IMR-90 (cell line): ENCODE measurements around the gene RPH3AL. TPM values are rescaled to one million over a fixed set of nuclear protein-coding genes. Genes with fewer than 3 reads are reported as not detected.

Experiments
- ATAC-seq: fragments of 200-7000 bp; cut with Tn5 transposase; 2 replicates; pipeline ENCODE4 v1.9.1; 2020; ENCODE audit warnings: low read depth, mild to moderate bottlenecking, moderate library complexity
- BruUV-seq: library from RNA; stranded (reverse); fragments of 400-500 nt; replicated peaks from 2 replicates; lab custom pipeline; 2021; lab: Mats Ljungman, UMichigan
- CTCF ChIA-PET: fragments of 300-600 bp; formaldehyde crosslinking; extraction: SDS; loops from one replicate; lab custom pipeline; 2021; ENCODE audit warnings: antibody characterized with exemption; lab: Yijun Ruan, JAX
- POLR2A ChIA-PET: fragments of 300-600 bp; sonication (Branson Sonifier 250); formaldehyde crosslinking; loops from one replicate; lab custom pipeline; 2022; ENCODE audit warnings: antibody characterized with exemption; ENCODE audit not compliant: unreplicated experiment; lab: Charles Lee
- DNase-seq: peaks from one replicate; pipeline ENCODE4 v3.0.0; 2013
- H2AFZ ChIP-seq: replicated peaks from 2 replicates; pipeline ENCODE3; 2013; ENCODE audit warnings: low read length, mild to moderate bottlenecking; ENCODE audit not compliant: poor library complexity
- H2AK5ac ChIP-seq: 2 replicates; pipeline ENCODE4 v1.6.1; 2013; ENCODE audit warnings: low read depth, low read length, inconsistent platforms
- H2AK9ac ChIP-seq: replicated peaks from 2 replicates; pipeline ENCODE3; 2013; ENCODE audit warnings: mild to moderate bottlenecking, low read depth, low read length, moderate library complexity; ENCODE audit not compliant: poor library complexity
- H2BK120ac ChIP-seq: 2 replicates; pipeline ENCODE4 v1.6.1; 2013; ENCODE audit warnings: low read depth, low read length, inconsistent platforms
- H2BK15ac ChIP-seq: 3 replicates; pipeline ENCODE4 v1.6.1; 2013; ENCODE audit warnings: low read depth, low read length, inconsistent platforms
- H2BK20ac ChIP-seq: 2 replicates; pipeline ENCODE4 v1.6.1; 2013; ENCODE audit warnings: low read depth, mild to moderate bottlenecking, inconsistent platforms, low read length, moderate library complexity
- H2BK5ac ChIP-seq: 2 replicates; pipeline ENCODE4 v1.6.1; 2013; ENCODE audit warnings: mild to moderate bottlenecking, low read depth, low read length, inconsistent platforms; ENCODE audit not compliant: poor library complexity, severe bottlenecking
- H3K14ac ChIP-seq: replicated peaks from 2 replicates; pipeline ENCODE4 v1.6.1; 2013; ENCODE audit warnings: low read depth, low read length, inconsistent platforms
- H3K18ac ChIP-seq: 2 replicates; pipeline ENCODE4 v1.6.1; 2013; ENCODE audit warnings: low read depth, low read length, control low read depth
- H3K23ac ChIP-seq: 2 replicates; pipeline ENCODE4 v1.6.1; 2013; ENCODE audit warnings: low read depth, low read length, inconsistent platforms
- H3K27ac ChIP-seq: 2 replicates; pipeline ENCODE4 v1.5.1; 2013; ENCODE audit warnings: mild to moderate bottlenecking, control low read depth, low read length; ENCODE audit not compliant: insufficient read depth
- H3K27me3 ChIP-seq: 2 replicates; pipeline ENCODE4 v1.6.1; 2013; ENCODE audit warnings: low read length; ENCODE audit not compliant: control insufficient read depth, insufficient read depth
- H3K36me3 ChIP-seq: 2 replicates; pipeline ENCODE4 v1.6.1; 2013; ENCODE audit warnings: low read length, mixed read lengths; ENCODE audit not compliant: control insufficient read depth, insufficient read depth
- H3K4ac ChIP-seq: 2 replicates; pipeline ENCODE4 v1.6.1; 2013; ENCODE audit warnings: low read depth, low read length, inconsistent platforms
- H3K4me1 ChIP-seq: 2 replicates; pipeline ENCODE4 v1.6.1; 2013; ENCODE audit warnings: low read length, mixed read lengths; ENCODE audit not compliant: control insufficient read depth, insufficient read depth
- H3K4me2 ChIP-seq: 2 replicates; pipeline ENCODE4 v1.6.1; 2013; ENCODE audit warnings: low read depth, mild to moderate bottlenecking, control low read depth, low read length, moderate library complexity
- H3K4me3 ChIP-seq: 2 replicates; pipeline ENCODE4 v1.5.1; 2013; ENCODE audit warnings: low read depth, mild to moderate bottlenecking, control low read depth, low read length, moderate library complexity; ENCODE audit not compliant: insufficient read depth
- H3K56ac ChIP-seq: 2 replicates; pipeline ENCODE4 v1.6.1; 2013; ENCODE audit warnings: low read length, inconsistent platforms; ENCODE audit not compliant: insufficient read depth; ENCODE audit errors: extremely low read depth
- H3K79me1 ChIP-seq, 2 experiments: 2 replicates each; pipeline ENCODE4 v1.6.1; 2013; ENCODE audit warnings: low read length in 2 of 2, inconsistent platforms in 1 of 2, low read depth in 1 of 2
- H3K9ac ChIP-seq: 2 replicates; pipeline ENCODE4 v1.6.1; 2013; ENCODE audit warnings: low read depth, low read length, control low read depth
- H3K9me1 ChIP-seq: 2 replicates; pipeline ENCODE4 v1.6.1; 2013; ENCODE audit warnings: low read length, inconsistent platforms; ENCODE audit not compliant: insufficient read depth
- H3K9me3 ChIP-seq: 2 replicates; pipeline ENCODE4 v1.6.1; 2013; ENCODE audit warnings: low read length; ENCODE audit not compliant: control insufficient read depth, insufficient read depth
- H4K20me1 ChIP-seq: 2 replicates; pipeline ENCODE4 v1.6.1; 2013; ENCODE audit warnings: low read length, inconsistent platforms; ENCODE audit not compliant: insufficient read depth
- H4K5ac ChIP-seq: 2 replicates; pipeline ENCODE4 v1.6.1; 2013; ENCODE audit warnings: mild to moderate bottlenecking, low read depth, low read length, control low read depth
- H4K8ac ChIP-seq, 2 experiments: 2 replicates each; pipeline ENCODE4 v1.6.1; 2013; ENCODE audit warnings: low read depth in 2 of 2, low read length in 2 of 2, control low read depth in 1 of 2, inconsistent platforms in 1 of 2
- H4K91ac ChIP-seq: 2 replicates; pipeline ENCODE4 v1.6.1; 2013; ENCODE audit warnings: low read depth, low read length, inconsistent platforms; ENCODE audit not compliant: insufficient read depth
- BHLHE40 ChIP-seq: fragments of 150-350 bp; IDR thresholded peaks from 2 replicates; pipeline ENCODE4 v1.6.1; 2016; ENCODE audit warnings: mild to moderate bottlenecking, low read depth, low read length
- CEBPB ChIP-seq: IDR thresholded peaks from 2 replicates; pipeline ENCODE4 v1.6.1; 2012; ENCODE audit warnings: low read depth, low read length, improper control_type of control experiment
- CHD1 ChIP-seq: IDR thresholded peaks from 2 replicates; pipeline ENCODE4 v1.6.1; 2012; ENCODE audit warnings: low read depth, low read length, improper control_type of control experiment
- FOS ChIP-seq: fragments of 150-350 bp; IDR thresholded peaks from 2 replicates; pipeline ENCODE4 v1.6.1; 2016; ENCODE audit warnings: low read depth, low read length
- MAFK ChIP-seq: IDR thresholded peaks from 2 replicates; pipeline ENCODE4 v1.6.1; 2012; ENCODE audit warnings: low read depth, low read length, improper control_type of control experiment
- MAZ ChIP-seq: IDR thresholded peaks from 2 replicates; pipeline ENCODE4 v1.6.1; 2012; ENCODE audit warnings: low read depth, mild to moderate bottlenecking, low read length, improper control_type of control experiment, moderate library complexity, borderline replicate concordance
- MXI1 ChIP-seq: IDR thresholded peaks from 2 replicates; pipeline ENCODE4 v1.6.1; 2012; ENCODE audit warnings: low read depth, mild to moderate bottlenecking, low read length, moderate library complexity, borderline replicate concordance
- NFE2L2 ChIP-seq: fragments of 150-350 bp; IDR thresholded peaks from 2 replicates; pipeline ENCODE4 v1.6.1; 2016; ENCODE audit warnings: low read depth, mild to moderate bottlenecking, low read length
- POLR2A ChIP-seq: IDR thresholded peaks from 2 replicates; pipeline ENCODE4 v1.6.1; 2012; ENCODE audit warnings: mild to moderate bottlenecking, low read depth, low read length
- RAD21 ChIP-seq: IDR thresholded peaks from 2 replicates; pipeline ENCODE4 v1.6.1; 2012; ENCODE audit warnings: low read length, improper control_type of control experiment
- RCOR1 ChIP-seq: IDR thresholded peaks from 2 replicates; pipeline ENCODE4 v1.6.1; 2012; ENCODE audit warnings: mild to moderate bottlenecking, low read length, improper control_type of control experiment; ENCODE audit not compliant: insufficient replicate concordance
- RFX5 ChIP-seq: IDR thresholded peaks from 2 replicates; pipeline ENCODE4 v1.8.0; 2012; ENCODE audit warnings: low read depth, mild to moderate bottlenecking, low read length, moderate library complexity
- WGBS, 2 experiments: methylation state at CpG; one replicate each; pipeline versions ENCODE4 v1.1.5 to v1.1.7; 2013; ENCODE audit warnings: missing lambda C conversion rate in 2 of 2; ENCODE audit not compliant: insufficient read length in 1 of 2; ENCODE audit errors: extremely low coverage in 2 of 2; 5-methylcytosine and 5-hydroxymethylcytosine counted together
- dilution Hi-C: fragments of 300-500 bp; cut with HindIII; formaldehyde crosslinking; loops from one replicate; pipeline ENCODE4 v1.14.3; 2018; ENCODE audit warnings: low sequenced_read_pairs; ENCODE audit not compliant: unreplicated experiment
- in situ Hi-C: fragments of 300-500 bp; cut with MboI; formaldehyde crosslinking; loops from 3 replicates; pipeline ENCODE4 v1.14.3; 2019; ENCODE audit warnings: low sequenced_read_pairs, inconsistent platforms, mixed read lengths
- intact Hi-C: fragments of 100-400 bp; cut with micrococcal nuclease; formaldehyde crosslinking; loops from 2 replicates; pipeline ENCODE4 v1.10.0; 2022
- polyA plus RNA-seq, 3 experiments: library from polyadenylated mRNA; depleted of rRNA; stranded (reverse); fragments of >200 nt; gene quantifications; 2 replicates each; pipeline ENCODE4 v1.2.3, GENCODE V29; 2012; ENCODE audit warnings: low replicate concordance in 1 of 3
- total RNA-seq: library from RNA; depleted of rRNA; stranded (reverse); fragments of >200 nt; gene quantifications from 2 replicates; pipeline ENCODE4 v1.2.3, GENCODE V29; 2012
- TF ChIP-seq, protein P1 (sequence below): conservative IDR thresholded peaks from 2 replicates; pipeline ENCODE4 v1.5.1; 2012; ENCODE audit warnings: mild to moderate bottlenecking, low read depth, low read length, improper control_type of control experiment
- TF ChIP-seq, protein P2 (sequence below): fragments of 150-350 bp; IDR thresholded peaks from 2 replicates; pipeline ENCODE4 v1.6.1; 2017; ENCODE audit warnings: mild to moderate bottlenecking, antibody characterized with exemption, low read length, low read depth
- TF ChIP-seq, protein P3 (sequence below): fragments of 150-350 bp; IDR thresholded peaks from 2 replicates; pipeline ENCODE4 v1.6.1; 2016; ENCODE audit warnings: low read depth, mild to moderate bottlenecking, low read length, moderate library complexity, borderline replicate concordance

RPH3AL gene
- total and polyA plus RNA-seq, 2 of the 4 experiments (the other 2 are of a cell fraction): 1.8 to 2.5 TPM

DNA sequence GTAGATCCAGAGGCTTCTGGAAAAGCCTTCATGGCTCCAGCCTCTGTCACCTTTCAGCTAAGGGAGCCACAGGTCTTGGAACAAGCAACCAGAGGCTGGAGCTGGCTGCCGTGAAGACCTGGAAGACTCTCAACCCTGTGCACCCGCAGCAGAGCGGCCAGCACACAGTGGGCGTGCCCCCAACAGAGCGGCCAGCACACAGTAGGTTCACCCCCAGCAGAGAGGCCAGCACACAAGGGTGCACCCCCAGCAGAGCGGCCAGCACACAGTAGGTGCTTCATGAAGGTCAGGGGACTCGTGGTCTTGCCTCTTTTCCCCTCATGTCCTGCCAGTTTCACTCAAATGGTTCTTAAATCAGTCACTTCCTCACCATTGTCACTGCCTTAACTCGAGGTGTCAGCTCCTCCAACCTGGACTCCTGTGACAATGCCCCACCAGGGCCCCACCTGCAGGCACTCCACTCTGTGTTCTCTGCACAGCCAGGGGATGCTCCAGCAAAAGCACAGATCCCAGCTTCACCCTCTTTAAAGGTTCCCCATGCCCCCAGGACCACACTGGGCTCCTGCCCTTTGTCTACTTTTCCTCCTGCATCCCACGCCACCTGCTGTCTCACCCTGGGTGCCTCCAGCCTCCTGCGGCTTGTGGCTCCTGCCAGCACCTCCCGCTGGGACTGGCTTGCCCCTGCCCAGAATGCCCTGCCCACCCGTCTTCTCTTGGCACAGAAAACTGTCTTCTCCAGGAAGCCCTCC is 128.7 kb downstream of the RPH3AL start:
- whole genome bisulfite sequencing, 2 experiments: 51% methylated on average over 5 of the region's 12 CpGs; no CpG with 5 or more reads in 1 of the 2 experiments
- in situ Hi-C loops (no loop called here), dilution Hi-C loops (no loop called here), intact Hi-C loops (no loop called here)
- Histone ChIP-seq H2BK5ac (no peak overlapping the region), H2BK15ac (no peak overlapping the region), H3K14ac (no peak overlapping the region), H4K5ac (no peak overlapping the region), H2AK5ac (no peak overlapping the region), H3K56ac (no peak overlapping the region), H4K20me1 (no peaks in the 10 kb centered on the region), H3K4ac (no peak overlapping the region), H4K8ac (no peak overlapping the region), H3K4me3 (no peak overlapping the region), H3K9ac (no peak overlapping the region), H3K36me3 (no peaks in the 10 kb centered on the region), H3K27ac (no peak overlapping the region), H3K79me1 (no peaks in the 10 kb centered on the region), H2AK9ac (no peak overlapping the region), H3K9me3 (no peaks in the 10 kb centered on the region), H3K9me1 (no peaks in the 10 kb centered on the region), H3K4me2 (no peak overlapping the region), H2BK120ac (no peak overlapping the region), H3K18ac (no peak overlapping the region), H3K23ac (no peak overlapping the region), H3K27me3 (peaks cover 2% of the 10 kb centered on the region; the same call in 1 of the 2 replicates), H2BK20ac (no peak overlapping the region), H2AFZ (no peak overlapping the region), H4K91ac (no peak overlapping the region), H3K4me1 (no peaks in the 10 kb centered on the region)
- ChIA-PET CTCF (interaction anchor here (0.7 kb wide), 1 partner anchor 112 kb away, joined by 6 read pairs; no protein-coding TSS in a partner anchor), POLR2A (no interaction called here)
- BruUV-seq: no TSS peak
- ATAC-seq: no peak
- no peak for DNase-seq
- TF ChIP-seq POLR2A (no peak), FOS (no peak), RCOR1 (no peak), RFX5 (no peak), MAZ (no peak), MXI1 (no peak), BHLHE40 (no peak), CEBPB (no peak), RAD21 (no peak), CHD1 (no peak), NFE2L2 (no peak), MAFK (no peak)
- TF ChIP-seq, protein P1, sequence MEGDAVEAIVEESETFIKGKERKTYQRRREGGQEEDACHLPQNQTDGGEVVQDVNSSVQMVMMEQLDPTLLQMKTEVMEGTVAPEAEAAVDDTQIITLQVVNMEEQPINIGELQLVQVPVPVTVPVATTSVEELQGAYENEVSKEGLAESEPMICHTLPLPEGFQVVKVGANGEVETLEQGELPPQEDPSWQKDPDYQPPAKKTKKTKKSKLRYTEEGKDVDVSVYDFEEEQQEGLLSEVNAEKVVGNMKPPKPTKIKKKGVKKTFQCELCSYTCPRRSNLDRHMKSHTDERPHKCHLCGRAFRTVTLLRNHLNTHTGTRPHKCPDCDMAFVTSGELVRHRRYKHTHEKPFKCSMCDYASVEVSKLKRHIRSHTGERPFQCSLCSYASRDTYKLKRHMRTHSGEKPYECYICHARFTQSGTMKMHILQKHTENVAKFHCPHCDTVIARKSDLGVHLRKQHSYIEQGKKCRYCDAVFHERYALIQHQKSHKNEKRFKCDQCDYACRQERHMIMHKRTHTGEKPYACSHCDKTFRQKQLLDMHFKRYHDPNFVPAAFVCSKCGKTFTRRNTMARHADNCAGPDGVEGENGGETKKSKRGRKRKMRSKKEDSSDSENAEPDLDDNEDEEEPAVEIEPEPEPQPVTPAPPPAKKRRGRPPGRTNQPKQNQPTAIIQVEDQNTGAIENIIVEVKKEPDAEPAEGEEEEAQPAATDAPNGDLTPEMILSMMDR: no peak
- TF ChIP-seq, protein P2, sequence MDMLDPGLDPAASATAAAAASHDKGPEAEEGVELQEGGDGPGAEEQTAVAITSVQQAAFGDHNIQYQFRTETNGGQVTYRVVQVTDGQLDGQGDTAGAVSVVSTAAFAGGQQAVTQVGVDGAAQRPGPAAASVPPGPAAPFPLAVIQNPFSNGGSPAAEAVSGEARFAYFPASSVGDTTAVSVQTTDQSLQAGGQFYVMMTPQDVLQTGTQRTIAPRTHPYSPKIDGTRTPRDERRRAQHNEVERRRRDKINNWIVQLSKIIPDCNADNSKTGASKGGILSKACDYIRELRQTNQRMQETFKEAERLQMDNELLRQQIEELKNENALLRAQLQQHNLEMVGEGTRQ: no peak
- TF ChIP-seq, protein P3, sequence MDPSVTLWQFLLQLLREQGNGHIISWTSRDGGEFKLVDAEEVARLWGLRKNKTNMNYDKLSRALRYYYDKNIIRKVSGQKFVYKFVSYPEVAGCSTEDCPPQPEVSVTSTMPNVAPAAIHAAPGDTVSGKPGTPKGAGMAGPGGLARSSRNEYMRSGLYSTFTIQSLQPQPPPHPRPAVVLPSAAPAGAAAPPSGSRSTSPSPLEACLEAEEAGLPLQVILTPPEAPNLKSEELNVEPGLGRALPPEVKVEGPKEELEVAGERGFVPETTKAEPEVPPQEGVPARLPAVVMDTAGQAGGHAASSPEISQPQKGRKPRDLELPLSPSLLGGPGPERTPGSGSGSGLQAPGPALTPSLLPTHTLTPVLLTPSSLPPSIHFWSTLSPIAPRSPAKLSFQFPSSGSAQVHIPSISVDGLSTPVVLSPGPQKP: no peak
